NOMO-1 treated with DMSO at 0.1 percent for 48 hours (cell line): ENCODE results near the gene CXorf38.

ENCODE experiments used
- DNase-seq: peaks from one replicate; lab custom pipeline; 2025; ENCODE audit not compliant: unreplicated experiment; lab: John Stamatoyannopoulos, UW

CXorf38 gene, protein sequence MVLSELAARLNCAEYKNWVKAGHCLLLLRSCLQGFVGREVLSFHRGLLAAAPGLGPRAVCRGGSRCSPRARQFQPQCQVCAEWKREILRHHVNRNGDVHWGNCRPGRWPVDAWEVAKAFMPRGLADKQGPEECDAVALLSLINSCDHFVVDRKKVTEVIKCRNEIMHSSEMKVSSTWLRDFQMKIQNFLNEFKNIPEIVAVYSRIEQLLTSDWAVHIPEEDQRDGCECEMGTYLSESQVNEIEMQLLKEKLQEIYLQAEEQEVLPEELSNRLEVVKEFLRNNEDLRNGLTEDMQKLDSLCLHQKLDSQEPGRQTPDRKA

DNA sequence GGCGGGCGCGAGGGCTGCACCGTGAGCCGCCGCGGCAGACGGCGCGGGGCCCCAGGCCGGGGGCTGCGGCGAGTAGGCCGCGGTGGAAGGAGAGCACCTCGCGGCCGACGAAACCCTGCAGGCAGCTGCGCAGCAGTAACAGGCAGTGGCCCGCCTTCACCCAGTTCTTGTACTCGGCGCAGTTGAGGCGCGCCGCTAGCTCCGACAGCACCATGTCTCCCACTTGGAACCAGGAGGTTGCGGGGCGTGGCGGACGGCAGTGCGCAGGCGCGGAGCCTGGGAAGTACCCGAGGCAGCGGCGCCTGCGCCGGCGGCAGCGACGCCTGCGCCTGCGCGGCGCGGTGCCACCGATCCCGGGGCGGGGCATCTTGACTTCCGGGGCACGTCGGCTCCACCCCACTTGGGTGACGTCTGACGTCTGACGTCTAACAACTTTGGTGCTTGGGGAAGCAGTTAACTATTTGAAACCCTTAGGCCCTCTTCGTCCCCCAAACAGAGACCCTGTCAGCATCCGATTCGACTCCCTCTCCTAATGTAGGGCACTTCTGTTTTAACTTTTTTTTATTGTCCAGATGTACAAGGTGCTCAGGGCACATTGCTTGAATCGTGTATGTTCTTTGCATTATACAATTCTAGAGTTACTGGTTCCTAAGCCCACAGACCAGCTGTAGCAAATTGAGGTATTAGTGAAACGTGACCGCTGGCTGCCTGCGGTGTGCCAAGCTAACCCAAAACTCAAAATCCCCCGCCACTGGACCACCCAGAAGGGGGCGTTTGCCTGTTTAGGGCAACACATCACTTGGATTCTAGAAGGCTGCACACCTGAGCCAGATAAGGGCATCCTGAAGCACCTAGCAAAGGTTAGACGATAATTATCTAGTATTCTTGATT is at the start of gene CXorf38:
Gene CXorf38 (minus strand): TSS at position 255 of the 891 bp plus-strand sequence. CDS start 41 bp downstream, at position 214.
- peak; percentile 87 for DNase-seq

DNA sequence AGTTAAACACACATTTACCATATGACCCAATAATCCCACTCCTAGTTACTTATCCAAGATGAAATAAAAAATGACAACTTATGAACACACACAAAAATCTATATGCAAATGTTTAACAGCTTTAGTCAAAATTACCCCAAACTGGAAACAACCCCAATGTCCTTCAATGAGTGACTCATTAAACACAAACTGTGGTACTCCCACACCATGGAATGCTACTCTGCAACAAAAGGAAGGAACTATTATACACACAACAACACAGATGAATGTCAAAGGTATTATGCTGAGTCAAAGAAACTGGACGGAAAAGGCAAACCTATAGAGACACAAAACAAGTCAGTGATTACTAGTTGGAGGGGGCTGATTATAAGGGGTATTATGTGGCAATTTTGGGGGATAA is 47.4 kb upstream of the CXorf38 start:
- DNase-seq, result no peak

DNA sequence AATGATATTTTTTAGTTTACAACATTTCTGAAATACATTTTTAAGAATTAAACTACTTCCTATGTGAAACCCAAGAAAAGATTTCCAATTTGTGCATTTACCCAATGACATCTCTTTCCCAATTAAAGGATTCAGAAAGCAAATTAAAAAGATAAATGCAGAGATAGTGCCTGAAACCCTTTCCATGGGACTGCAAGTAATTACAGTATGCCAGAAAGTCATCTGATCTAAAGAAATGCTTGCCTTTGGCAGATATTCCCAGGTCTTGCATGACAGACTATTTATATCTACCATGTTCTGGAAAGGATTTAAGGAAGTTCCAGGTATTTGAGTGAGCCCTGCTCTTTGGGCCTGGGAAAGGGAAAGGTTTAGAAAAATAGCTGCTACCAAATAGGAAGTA is 41.6 kb upstream of the CXorf38 start:
- DNase-seq, result no peak

DNA sequence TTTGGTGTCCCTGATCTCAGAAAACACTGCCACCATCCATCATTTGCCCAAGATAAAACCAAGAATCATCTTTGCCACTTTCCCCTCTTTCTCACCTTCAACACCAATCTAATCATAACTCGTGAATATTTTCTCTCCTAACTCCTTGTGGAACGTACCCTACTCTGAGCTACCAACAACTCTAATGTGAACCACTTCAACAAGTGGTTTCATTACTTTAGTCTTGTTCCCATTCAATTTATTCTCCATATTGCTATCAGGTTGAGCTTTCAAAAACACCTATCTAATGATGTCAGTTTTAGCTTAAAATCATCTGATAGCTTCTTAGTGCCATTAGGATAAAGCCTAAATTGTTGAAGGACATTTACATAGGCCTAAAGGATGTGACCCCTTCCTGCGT is 39.8 kb upstream of the CXorf38 start:
- DNase-seq, result no peak

DNA sequence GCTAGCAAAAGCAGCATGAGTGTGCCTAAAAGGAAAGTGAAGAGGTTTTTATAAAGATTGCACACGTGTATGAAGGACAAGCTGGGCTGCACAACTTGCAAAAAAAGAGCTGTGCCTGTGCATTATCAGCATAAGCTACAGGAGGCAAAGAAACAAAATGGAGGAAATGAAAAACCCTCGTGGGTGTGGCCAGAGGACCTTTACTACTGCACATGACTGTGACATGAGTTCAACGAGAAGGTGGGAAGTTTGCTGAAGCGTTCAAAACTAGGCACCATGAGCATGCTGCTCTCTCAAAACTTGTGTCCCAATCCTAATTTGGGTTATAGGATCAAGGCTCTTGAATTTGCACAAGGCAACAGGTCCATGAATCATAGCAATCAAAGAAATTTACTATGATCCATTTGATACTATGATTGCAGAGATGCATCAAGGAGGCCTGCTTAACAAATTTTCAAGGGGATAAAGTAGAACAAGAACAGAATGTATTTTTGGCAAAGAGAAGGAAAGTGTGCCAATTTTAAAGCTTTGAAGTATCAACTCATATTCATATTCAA is 38.1 kb upstream of the CXorf38 start:
- no peak for DNase-seq

DNA sequence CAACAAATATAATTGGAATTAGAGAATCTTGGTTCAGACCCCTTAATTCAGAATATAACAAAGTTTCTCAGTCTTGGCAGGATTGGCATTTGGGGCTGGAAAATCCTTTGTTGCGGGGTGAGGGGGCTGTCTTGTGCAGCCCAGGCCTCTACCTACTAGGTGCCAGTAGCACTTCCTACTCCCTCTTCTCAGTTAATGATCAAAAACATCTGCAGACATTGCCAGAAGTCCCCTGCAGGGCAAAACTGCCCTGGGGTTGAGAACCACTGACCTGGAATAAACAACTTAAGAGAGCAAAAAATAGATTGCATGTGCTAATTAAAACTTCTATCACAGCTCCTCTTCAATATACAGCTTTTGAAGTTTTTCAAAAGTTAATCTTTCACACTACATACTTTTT is 36.7 kb upstream of the CXorf38 start:
- DNase-seq, result no peak

DNA sequence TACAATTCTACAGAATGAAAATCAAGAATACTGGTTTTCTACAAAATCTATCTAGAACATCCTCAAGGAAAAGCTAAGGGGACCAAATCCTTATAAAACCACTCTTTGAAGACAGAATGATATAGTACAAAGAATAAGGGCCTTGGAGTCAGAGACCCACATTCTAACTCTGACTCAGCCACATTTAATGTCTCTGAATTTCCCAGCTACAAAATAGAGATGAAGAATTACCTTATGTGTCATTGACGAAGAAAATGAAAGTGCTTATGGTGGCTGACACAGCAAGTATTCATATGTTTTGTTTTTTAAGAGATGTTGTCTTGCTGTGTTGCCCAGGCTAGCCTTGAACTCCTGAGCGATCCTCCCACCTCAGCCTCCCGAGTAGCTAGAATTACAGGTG is 35.9 kb upstream of the CXorf38 start:
- DNase-seq, result no peak

DNA sequence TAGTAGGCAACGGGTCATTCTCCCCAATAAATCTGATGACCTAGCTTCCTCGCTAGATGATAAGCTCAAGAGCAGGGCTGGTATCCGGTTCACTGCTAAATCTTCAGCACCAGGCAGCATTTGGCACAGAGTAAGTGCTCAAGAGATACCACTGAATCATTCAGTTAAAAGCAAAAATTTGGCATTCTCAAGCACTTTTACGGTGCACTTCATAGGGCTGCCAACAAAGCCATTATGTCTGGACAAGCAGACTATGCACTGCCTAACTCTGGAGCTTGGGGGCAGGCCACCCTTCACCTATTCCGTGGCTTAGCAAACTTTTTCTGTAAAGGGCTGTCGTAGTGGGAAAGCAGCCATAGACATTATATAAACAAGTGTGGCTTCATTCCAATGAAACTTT is 23.8 kb upstream of the CXorf38 start:
- DNase-seq, result no peak

DNA sequence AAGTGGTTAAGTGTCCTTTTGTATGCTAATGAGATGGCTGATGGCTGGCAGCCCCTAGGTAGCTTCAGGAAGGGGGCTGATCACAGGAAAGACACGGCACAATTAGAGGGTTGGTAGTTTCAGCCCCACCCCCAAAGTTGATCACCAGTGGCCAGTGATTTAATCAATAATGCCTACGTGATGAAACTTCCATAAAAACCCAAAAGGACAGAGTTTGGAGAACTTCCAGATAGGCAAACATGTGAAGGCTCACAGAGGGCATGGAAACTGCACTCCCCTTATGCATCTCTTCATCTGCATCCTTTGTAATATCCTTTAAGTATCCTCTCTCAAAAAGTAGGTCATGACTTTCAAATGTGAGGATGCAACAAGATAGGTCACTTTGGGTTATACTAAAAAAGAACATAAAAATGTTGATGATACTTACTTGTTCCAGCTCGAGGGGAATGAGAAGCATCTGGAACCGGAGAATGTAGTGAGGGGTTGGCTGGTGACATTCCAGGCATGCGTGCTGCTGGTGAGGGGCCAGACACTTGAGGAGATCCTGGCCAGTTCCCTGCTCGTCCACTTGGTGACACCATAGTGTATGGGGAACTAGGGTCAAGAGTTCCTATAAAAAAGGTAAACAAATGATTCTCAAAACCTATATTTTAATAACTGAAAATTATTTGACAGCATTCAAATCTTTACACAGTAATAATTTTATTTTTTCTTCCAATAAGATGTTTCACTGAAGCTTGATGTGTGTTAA is 16.7 kb upstream of the CXorf38 start:
- DNase-seq, result no peak

DNA sequence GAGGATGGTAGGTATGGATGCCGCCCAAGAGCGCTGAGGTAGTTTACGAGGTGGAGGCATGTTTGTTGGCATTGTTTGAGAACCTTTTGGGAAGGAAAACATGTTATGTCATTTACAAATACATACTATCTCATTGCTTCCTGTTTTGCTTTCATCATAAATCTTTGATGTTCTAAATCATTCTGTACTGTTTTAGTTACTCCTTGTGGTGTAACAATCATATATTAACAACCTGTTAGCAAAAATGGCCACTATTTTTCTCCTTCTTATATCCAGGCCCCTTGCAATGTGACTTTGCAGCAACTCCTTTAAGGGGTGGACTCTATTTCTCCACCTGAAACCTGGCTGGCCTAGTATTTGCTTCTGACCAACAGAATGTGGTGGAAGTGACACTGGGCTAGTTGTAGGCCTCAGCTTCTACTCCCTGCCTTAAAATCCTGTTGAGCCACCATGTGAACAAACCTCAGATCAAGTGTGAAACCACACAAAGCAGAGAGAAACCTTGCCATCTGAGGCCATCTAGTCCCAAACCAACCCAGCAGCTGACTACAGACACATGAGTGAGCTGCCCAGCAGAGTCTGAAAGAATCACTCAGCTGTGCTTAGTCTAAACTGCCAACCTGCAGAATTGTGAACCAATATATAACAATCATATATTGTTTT is 15.8 kb upstream of the CXorf38 start:
- no peak for DNase-seq

DNA sequence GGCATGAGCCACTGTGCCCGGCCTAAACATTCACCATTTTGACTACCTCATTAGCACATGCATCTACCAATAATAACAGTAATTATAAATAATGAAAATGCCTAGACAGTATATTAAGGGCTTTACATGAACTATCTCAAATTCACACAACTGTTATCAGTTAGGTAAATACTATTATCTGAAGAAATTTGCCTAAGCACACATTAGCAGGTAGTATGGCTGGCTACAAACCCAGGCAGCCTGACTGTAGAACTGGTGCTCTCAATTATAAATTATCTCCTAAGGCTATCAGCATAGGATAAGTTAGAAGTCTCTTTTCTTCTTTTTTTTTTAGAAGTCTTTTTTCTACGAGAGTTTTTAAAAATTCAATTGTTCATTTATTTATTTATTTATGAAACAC is 14.1 kb upstream of the CXorf38 start:
- DNase-seq, result no peak

DNA sequence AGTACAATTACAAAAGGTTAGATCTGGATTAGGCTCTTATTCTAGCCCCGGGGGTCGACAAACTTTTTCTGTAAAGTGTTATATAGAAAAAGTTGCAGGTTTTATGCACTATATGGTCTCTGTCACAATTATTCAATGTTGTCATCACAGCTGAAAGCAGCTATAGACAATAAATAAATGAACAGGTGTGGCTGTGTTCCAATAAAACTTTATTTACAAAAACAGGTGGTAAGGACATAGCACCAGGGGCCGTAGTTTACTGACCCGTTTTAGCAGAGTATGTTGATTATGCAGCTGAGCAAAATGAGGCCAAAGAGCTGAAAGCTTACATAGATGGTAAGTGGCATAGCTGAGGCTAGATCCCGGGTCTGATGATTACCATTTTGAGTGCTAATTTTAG is 13.0 kb upstream of the CXorf38 start:
- DNase-seq, result no peak

DNA sequence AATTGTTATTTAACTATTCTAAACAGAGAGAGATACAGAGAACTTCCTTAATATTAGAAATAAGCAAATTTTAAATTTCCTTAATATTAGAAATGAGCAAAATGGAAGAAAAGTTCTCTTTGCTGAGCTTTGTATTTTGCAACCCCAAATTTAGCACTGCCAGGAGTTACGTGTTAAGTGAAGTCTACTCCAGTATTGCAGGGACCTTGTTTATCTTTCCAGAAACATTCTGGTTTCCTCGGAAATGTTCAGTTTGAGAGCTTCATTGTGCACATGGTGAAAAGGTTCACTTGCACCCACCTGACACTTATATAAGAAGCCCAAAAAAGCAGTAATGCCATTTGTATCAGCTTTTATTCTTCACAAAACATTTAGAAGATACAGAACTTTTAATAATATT is 6.2 kb upstream of the CXorf38 start:
- no peak for DNase-seq

DNA sequence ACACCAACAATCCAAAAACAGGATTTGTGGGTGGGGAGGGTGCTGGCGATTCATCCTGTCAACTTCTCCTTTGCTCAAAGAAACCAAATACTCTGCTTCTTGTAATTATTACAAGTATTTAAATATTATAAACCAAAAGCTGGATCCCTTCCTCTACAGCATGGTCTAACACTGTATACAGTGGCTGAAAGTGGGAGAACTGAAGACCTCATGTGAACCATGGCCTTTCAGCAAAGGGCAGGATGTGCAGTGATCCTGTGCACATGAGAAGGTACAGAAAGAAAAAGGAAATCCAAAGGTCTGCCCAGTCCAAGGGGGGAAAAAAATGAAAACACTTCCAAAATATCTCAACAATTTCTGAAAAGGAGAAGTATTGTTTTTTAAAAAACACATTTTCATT is 5.3 kb upstream of the CXorf38 start:
- no peak for DNase-seq

DNA sequence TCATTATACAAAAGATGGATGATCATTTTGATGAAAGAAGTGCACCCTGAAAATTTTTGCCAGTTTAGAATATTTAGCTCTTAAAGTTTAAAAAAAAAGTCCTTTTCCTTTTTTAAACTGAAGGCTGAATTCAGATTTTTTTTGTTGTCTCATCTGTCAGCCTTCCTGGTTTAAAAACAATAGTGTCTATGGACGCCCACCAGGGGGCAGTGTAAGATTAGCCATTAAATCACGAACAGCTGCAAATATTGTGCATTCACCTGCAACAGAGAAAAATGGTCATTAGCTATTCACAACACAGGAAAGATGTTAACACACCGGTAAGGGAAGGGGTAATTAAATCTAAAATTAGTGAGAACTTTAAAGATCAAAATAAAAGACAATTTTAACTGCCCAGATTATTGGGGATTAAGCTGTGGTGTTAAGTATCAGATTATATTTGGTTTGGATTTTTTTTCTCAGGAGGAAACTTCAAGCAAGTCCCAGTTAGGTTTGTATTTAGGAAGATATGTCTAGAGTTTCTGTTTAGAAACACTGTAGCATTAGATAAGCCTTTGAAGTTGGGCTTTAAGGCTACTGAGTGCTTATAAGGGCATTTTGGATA is 4.4 kb upstream of the CXorf38 start:
- peak; percentile 48 for DNase-seq

DNA sequence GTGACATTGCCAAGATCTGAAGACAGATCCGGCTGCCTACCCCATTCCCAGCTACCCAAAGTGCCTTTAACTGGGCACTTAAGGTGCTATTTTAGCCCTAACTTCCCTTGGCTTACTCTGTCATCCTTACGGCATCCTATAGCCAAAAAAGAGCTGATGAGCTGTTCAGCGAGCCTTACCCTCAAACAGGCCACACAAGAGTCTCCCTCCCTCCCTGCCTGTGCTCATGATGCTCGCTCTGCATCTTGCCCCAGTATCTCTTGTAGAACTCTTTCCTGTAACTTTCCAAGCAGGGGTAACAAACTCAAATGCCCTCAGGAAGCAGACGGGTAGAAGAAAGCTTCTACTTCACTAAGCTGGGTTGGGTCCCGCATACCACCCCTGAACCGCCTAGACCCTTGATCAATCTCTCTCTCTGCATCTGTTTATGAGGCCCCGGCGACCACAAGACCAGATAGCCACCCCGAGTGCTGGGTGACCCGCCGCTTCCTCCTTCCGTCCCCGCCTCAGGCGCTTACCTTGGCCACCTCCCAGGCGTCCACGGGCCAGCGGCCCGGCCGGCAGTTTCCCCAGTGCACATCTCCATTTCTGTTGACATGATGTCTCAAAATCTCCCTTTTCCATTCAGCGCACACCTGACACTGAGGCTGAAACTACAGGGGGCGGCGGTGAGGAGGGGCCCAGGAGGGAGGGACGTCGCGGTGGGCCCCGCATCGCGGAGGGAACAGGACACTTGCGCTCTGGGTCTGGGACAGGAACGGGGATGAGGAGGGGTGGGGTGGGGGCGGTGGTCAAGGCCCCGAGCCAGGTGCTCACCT is 663 bp downstream of the CXorf38 start:
- DNase-seq, result peak; percentile 34

DNA sequence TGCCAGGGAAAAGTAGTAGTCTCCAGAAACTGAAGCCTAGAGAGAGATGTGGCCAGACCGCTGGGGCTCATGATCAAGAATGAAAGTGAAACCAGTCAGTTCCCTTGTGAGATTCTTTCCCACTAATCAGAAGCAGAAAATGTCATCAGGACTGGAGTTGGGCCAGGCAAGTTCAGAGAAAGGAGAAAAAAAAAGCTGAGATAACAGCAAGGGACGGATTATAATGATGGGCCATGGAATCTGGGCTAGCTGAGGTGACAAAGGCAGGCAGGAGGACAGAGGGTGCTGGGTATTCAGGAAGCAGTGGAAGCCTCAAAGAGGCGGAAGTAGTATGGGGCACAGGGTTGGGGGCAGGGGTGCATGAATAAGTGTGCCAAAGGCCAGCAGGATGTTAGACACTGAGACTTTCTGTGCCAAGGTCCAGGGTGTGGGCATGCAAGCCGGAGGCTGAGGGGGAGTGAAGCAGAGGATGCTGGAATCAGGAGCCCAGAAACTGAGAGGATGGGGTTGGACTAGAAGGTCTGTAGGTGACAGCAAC is 2.5 kb downstream of the CXorf38 start:
- peak; percentile 74 for DNase-seq

DNA sequence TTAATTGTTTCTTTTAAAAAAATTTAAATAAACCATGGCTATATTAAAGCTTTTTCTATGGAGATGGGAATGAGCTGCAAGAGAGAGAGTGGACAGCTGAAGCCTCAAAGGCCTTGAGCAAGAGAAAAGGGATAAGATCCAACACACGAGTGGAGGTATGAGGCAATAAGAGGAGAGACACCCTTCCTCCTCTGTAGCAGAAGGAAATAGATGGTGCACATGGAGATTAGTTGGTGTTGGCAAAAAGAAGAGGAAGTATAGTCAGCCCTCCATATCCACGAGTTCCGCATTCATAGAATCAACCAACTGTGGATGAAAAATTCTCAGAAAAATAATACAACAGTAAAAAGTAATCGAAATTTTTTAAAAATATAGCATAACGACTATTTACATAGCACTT is 3.2 kb downstream of the CXorf38 start:
- DNase-seq, result peak; percentile 91

DNA sequence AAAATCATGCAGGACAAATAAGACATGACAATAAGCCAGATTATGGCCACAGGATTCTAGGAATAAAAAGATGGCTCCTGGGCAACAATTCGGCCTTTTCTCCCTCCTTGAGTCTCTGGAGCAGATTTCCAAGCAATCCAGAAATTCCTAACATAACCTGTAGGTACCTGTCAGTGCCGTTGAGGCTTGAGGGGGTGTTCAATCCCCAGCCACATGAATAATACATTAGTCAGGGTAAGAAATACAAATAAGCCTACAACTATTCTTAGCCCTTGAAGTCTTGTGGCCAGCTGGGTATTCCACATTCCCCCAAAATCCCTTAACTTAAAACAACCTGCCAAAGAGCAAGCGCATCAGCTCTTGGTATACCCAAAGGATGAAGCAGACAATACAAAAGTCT is 9.7 kb downstream of the CXorf38 start:
- no peak for DNase-seq
